HG03025 (cell line): ENCODE data around the gene FBLN7.

Source experiments
- ATAC-seq: cut with Tn5 transposase; IDR thresholded peaks from one replicate; pipeline ENCODE4 v1.9.1; 2021; ENCODE audit warnings: mild to moderate bottlenecking, moderate library complexity; ENCODE audit not compliant: unreplicated experiment, low FRiP score

FBLN7 gene

GRCh38 chr2:112140205-112140802 lies 2.1 kb downstream of the FBLN7 start:
- ATAC-seq = no peak

- no peak for ATAC-seq
Observed at GRCh38 chr2:112140899-112141625, 2.9 kb downstream of the FBLN7 start.

GRCh38 chr2:112141626-112142007 lies 3.4 kb downstream of the FBLN7 start:
- ATAC-seq = no peak

GRCh38 chr2:112142525-112143078 lies 4.4 kb downstream of the FBLN7 start:
- no peak for ATAC-seq

- ATAC-seq = no peak
Observed at GRCh38 chr2:112143150-112143549, 5.0 kb downstream of the FBLN7 start.

- ATAC-seq = no peak
Observed at GRCh38 chr2:112144966-112145365, 6.8 kb downstream of the FBLN7 start.

- ATAC-seq = no peak
Observed at GRCh38 chr2:112147382-112148168, 9.4 kb downstream of the FBLN7 start.

GRCh38 chr2:112148477-112148876 lies 10.3 kb downstream of the FBLN7 start:
- no peak for ATAC-seq

- ATAC-seq = no peak
Observed at GRCh38 chr2:112149194-112149593, 11.0 kb downstream of the FBLN7 start.

- ATAC-seq = no peak
Observed at GRCh38 chr2:112149866-112150435, 11.8 kb downstream of the FBLN7 start.

GRCh38 chr2:112150447-112150846 lies 12.3 kb downstream of the FBLN7 start:
- no peak for ATAC-seq

GRCh38 chr2:112150851-112151250 lies 12.7 kb downstream of the FBLN7 start:
- ATAC-seq = no peak

GRCh38 chr2:112151271-112151670 lies 13.1 kb downstream of the FBLN7 start:
- ATAC-seq = no peak

- no peak for ATAC-seq
Observed at GRCh38 chr2:112151701-112152440, 13.7 kb downstream of the FBLN7 start.

GRCh38 chr2:112152476-112153178 lies 14.4 kb downstream of the FBLN7 start:
- ATAC-seq = no peak

GRCh38 chr2:112153179-112153490 lies 14.9 kb downstream of the FBLN7 start:
- no peak for ATAC-seq

GRCh38 chr2:112153501-112153900 lies 15.3 kb downstream of the FBLN7 start:
- no peak for ATAC-seq

GRCh38 chr2:112154246-112155117 lies 16.3 kb downstream of the FBLN7 start:
- no peak for ATAC-seq
